SU-DHL-6 (cell line): Measurements from ENCODE around the gene COL11A1.

ENCODE experiments used
- CTCF ChIP-seq: fragments of 200-600 bp; sonication (generic); IDR thresholded peaks from one replicate; pipeline ENCODE4 v1.5.1; 2017; ENCODE audit warnings: antibody characterized with exemption, mild to moderate bottlenecking, low read length, moderate library complexity; ENCODE audit not compliant: insufficient read depth, poor library complexity, severe bottlenecking
- EZH2phosphoT487 ChIP-seq: fragments of 200-600 bp; sonication (generic), shearing (Covaris generic); conservative IDR thresholded peaks from 2 replicates; pipeline ENCODE4 v1.6.1; 2018; ENCODE audit warnings: mild to moderate bottlenecking, antibody characterized with exemption, low read length, moderate library complexity, mixed read lengths

- TF ChIP-seq CTCF, result no peak
- no peak for TF ChIP-seq EZH2phosphoT487
These were observed 255.2 kb downstream of the COL11A1 start for GRCh38 chr1:102853136-102853535.
